Activated CD8-positive, alpha-beta memory T cell treated with anti-CD3 and anti-CD28 coated beads for 36 hours (primary cell): ENCODE data around the gene POFUT2. TPM values are rescaled to one million over a fixed set of nuclear protein-coding genes. Genes with fewer than 3 reads are reported as not detected.

Experiments used
- CTCF ChIA-PET: fragments of 350-600 bp; sonication (Branson Sonifier 250); formaldehyde crosslinking; loops from one replicate; lab custom pipeline; 2021; ENCODE audit warnings: antibody characterized with exemption; lab: Charles Lee
- POLR2A ChIA-PET: fragments of 350-600 bp; sonication (Branson Sonifier 250); formaldehyde crosslinking; loops from one replicate; lab custom pipeline; 2021; ENCODE audit warnings: antibody characterized with exemption; lab: Charles Lee
- total RNA-seq, 2 experiments: library from RNA; stranded (reverse); gene quantifications; one replicate each; pipeline ENCODE4 v1.2.3, GENCODE V29; 2021

POFUT2 gene
- total RNA-seq, 2 experiments from 2014 or later = 13.2 to 13.4 TPM

DNA sequence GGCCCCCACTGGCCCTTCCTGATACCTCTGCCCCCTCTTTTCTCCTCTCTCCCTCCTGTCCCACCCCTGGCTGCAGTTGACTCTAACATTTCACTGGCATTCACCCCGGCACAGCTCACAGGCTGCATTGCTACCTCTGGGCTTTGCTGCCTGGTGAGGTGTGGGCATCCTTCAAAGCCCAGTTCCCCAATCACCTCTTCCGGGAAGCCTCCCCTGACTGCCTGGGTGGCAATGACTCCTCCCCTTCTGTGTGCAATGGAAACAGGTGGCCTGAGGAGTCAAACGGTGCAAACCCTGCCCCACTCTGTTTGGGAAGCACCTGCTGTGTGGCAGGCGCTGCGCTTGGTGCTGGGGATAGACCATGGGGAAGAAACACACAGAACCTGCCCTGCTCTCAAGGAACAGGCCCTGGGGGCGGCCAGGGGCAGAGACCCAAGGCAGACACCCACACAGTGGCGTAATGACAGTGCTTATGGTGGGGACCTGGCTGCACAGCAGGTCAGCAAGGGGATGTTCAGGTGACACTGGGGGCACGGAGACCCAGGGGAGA lies 39.3 kb upstream of the POFUT2 start:
- ChIA-PET CTCF (no interaction called here), POLR2A (no interaction called here)

DNA sequence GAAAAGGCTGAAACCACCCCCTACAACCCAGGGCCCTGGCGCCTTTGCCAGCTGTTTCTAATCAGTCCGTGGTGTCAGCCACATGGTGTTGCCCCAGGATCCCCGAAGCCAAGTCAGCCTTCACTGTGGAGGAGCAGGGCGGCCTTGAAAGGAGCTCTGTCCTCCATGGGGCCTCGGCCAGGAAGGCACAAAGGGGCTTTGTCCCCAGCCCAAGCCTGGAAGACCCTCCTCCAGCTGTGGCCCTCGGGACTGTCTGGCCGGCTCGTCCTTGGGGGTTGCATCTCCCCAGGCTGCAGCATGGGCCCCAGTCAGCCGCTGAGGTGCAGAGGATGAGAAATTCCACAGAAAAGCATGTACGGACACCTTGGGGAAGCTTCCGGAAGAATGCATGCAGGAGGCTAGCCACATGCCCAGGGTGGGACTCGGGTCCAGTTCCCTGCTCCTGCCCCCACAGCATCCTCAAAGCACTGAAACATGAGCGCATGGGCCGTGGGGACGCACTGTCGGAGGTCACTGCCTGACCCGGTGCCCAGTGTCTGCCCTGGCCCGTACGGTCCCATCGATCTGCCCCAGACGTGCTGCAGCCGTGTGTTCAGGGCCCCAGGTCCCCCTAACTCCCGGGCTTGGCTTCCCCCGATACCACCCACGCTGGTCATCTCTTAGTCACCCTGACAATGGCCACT lies 38.6 kb upstream of the POFUT2 start:
- POLR2A ChIA-PET = no interaction called here
- CTCF ChIA-PET = no interaction called here

DNA sequence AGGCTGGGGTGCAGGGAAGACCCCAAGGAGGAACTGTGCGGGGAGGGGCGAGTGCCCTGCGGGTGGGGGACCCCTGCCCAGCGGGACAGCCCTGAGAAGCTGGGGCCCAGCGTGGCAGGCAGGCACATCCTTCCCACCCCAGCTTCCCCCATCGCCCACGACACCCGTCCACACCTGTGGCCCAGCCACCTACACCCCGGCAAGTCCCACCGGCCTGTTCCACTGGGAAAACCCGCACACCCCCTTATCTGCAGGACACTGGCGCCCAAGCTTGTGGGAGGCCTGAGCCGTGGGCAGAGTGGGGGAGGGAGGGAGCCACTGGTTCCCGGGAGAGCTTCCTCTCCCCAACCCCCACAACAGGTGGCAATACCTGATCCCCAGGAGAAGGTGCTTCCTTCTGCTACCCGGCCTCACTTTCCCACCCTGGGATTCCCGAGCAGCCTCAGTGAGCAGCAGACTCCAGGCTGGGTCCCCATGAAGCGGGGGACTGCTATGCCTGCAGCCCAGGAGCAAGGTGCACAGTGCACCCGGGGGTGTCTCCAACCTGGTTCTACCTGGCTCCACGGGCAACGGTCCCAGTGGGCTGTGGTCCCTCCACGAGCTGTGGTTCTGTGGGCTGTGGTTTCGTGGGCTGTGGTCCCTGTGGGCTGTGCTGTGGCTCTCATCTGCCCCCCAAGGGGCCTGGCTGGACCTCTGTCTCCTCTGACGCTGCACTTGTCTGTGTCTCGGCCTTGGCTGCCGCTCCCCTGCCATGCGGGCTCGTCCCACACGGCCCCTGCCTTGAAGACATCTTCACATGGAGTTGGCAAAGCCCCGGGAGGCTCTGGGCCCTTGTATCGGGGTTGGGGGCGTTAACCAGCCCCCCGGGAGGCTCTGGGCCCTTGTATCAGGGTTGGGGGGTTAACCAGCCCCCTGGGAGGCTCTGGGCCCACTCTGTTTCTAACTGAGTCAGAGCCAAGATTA lies 37.8 kb upstream of the POFUT2 start:
- ChIA-PET CTCF (no interaction called here), POLR2A (no interaction called here)

DNA sequence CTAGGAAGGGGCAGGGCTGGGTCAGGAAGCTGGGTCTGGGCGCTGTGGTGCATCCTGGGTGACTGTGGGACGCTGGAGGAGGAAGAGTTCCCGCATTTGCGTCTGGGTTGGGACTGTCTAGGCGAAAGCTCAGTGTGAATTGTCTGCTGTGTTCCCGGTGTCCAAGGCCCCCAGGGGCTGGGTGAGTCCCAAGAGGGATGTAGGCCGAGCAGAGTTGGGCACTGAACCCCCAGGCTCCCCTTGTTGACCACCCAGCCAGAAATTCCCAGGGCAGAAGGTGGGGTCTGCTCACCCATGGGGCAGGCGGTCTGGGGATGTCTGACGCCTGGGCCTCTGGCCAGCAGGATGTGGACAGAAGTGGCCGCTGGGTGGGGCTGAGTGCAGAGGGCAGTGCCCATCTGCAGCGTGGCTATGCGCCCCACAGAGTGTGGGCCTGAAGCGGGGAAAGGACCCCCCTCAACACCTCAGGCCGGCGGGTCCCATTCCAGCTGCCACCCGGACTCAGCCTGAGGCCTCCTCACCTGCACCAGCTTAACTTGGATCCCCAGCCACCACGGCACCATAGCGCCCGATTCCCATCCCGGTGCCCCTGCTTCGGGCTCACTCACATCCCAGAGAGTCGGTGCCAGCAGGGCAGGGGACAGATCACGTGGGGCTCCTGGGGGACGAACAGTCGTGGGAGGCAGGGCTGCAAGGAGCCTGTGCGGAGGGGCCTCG lies 37.0 kb upstream of the POFUT2 start:
- ChIA-PET POLR2A (no interaction called here), CTCF (no interaction called here)

DNA sequence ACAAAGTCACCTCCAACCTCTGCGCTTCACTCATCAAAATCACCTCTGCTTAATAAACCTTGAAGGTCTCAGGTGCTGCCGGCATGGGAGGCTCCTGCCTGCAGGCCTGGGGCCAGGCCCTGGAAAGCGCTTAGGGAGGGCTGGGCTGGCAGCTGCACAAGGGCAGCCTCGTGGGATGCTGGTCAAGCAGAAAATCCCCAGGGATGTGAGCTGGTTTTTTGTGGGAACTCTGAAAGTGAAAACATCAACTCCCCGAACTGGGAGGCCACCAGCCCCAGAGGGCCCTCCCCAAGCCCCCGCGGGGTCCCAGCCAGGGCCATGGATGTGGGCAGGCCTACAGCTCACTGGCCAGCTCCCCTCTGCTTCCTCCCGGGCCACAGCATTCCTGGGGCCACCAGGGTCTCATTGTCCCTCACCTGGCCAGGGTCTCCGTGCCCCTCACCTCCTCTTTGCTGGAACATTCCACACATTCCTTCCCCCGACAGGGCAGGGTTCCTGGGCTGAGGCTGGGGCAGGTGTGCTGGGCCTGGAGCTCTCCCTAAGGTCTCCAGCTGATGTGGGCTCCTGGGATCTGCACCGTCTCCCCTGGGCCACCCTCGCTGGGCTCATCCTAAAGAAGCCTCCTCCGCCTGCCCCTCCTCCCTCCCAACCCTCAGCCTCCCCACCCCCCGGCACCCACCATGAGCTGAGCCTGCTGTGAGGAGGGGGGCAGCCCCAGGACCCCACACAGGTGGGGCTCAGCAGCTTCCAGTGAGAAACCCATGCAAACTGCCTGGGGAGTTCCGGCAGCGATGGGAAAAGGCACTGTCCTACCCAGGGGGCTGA lies 36.0 kb upstream of the POFUT2 start:
- CTCF ChIA-PET = interaction anchor here (0.6 kb wide), 1 partner anchor 15 kb away, joined by 4 read pairs; no protein-coding TSS in a partner anchor

DNA sequence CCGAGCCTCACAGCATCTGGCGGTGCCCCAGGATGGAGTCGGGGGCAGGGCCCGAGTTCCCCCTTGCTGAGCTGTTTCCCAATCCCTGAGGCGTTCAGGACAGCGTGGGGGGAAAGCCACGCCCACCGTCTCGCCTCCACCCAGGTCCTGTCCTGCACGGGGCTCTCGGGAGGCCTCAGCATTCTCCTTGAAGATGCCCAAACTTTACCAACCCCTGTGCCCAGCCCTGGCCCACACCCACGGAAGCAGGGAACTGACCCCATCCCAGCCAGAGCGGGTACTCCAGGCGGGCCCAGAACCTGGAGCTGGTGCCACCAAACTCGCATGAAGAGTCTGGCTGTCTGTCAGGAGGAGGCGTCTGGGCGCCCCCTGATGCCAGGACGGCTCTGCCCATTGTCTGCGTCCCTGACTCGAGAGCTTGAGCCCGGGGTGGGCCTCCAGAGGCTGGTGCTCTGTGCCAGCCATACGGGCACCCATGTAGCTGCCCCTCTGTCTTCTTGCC lies 35.3 kb upstream of the POFUT2 start:
- ChIA-PET CTCF (interaction anchor here (0.6 kb wide), 2 partner anchors 14 to 503 kb away, joined by 3 to 4 read pairs; no protein-coding TSS in a partner anchor), POLR2A (no interaction called here)

More for the DNA sequence above, 36.0 kb upstream of the POFUT2 start:
- POLR2A ChIA-PET = no interaction called here

DNA sequence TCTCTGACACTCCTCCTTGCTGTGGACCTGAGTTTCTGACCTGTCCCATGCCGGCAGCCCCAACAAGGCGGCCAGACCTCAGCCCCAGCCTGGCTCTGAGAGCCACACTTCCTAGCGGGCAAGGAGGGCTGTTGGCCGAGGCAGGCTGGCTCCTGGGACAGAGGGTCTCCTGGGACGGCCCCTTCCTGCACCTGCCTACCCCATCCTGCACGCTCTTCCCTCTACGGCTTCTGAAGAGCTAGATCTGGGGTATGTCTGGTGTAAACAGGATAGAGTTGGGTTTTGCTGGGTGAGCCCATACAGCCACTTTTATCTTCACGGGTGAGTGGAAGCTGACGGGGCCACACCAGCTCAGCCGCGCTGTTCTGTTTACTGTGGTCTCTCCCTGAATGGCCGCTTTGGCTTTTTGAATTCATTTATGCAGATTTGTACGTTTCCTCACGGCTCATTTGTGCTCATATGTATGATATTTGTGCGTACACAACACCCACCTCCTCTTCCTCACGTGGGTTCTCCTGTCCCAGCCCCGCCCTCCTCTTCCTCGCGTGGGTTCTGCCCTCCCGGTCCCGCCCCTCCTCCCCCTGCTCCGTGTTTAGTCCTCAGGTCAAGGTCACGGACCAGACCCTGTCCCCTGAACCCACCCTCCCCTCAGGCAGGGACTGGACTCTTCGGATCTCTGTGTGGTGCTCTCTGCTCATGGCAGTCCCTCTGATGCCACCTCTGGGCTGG lies 34.7 kb upstream of the POFUT2 start:
- CTCF ChIA-PET = interaction anchor here (0.6 kb wide), 1 partner anchor 504 kb away, joined by 3 read pairs; no protein-coding TSS in a partner anchor
- POLR2A ChIA-PET = interaction anchor here (0.7 kb wide), 1 partner anchor 513 kb away, joined by 12 read pairs; no protein-coding TSS in a partner anchor

DNA sequence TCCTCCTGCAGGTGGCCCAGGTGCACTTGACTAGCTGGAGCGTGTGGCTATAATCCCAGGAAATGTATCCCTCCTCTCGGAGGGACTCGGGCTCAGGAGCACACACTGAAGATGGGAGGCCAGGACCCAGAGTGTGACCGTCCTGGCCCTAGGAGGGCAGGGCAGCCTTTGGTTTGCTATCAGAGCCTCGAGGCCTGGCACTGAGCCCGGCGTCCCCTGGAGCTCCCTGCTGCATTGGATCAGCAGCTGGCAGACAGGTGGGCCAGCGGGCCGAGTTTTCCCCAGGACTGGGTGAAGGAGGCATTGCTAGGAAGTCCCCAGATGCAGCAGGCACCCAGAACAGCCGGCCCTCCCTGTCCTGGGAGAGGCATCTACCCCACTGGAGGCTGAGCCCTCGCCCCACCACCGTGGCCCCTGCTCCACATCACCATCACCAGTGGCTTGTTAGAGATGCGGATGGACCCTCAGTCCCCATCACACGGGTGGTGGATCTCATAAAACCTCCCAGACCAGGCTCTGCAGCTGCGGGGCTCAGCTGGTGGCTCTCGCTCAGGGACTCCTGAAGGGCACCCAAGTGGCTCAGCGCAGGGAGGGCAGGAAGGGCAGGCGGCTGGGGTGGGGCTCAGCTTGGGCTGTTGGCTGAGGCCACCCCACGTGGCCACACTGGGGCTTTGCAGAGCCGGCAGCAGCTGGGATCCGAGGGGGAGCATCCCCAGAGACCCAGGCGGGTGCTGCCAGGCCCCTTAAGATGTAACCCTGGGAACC lies 32.7 kb upstream of the POFUT2 start:
- ChIA-PET CTCF (no interaction called here), POLR2A (no interaction called here)

DNA sequence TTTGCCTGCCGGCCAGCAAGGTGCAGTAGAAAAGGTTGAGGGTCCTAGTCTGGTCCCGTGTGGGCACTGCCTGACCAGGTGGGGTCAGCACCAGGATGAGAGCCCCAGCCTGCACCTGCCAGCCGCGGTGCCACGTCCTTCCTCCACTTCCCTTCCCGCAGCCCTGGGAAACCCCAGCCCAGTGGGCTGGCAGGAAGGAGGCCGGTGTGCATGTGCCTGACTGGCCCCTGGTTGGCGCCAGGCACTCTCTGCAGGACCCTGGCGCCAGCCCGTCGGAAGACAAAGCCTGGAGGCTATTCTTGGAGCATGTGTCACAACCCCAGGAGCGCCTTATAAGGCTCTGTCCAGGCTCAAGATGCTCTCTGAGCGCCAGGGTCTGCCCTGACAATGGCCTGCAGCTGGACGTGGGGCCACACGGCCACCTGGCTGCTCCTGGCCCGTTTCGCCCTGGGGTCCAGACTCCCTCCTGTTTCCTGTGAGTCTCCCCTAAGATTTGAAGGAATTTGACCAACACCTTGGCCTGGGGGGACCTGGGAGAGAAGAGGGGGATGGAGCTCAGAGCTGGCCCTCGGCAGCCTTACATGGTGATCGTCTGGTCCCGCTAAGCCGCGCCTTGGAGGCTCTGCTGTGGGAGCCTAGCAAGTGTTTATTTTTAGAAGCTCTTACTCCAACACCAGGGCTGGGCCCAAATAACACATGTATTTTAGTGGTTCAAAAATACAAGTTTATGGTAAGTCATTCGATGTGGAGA lies 31.9 kb upstream of the POFUT2 start:
- CTCF ChIA-PET = no interaction called here

DNA sequence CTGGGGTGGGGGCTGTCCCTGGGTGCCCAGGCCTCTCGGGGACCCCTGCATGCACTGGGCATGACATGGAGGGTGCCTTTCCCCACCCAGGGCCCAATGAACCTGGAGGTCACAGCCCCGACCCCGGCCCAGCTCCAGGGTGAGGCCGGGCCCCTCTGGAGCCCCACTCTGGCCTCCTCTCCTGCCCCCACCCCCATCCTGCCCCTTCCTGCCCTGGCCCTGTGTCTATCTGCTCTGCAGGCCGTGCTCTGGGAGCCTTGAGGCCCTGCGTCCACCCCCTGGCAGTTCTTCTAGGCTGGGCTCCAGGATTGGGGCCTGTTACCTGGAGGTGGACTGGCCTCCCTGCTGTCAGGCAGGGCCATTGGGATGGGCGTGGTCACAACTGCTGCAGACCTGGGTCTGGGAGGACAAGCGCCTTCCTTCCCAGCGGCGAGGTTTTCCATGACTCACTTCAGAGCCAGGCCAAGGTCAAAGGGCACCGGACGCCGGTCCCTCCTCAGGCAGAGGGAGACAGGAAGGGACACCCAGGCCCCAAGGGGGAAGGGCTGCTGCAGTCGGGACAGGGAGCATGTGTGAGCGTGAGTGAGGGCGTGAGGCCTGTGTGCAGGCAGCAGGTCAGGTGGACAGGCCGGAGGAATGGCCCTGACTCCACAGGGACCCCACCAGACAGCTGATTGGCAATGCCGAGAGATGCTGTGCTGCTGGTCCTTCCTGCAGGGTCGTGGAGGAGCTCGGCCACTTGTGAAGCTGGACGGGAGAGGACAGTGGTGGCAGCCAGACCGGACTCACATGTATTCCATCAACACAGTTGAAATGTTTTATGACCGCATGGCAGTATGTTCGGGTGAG lies 31.1 kb upstream of the POFUT2 start:
- ChIA-PET POLR2A (no interaction called here), CTCF (no interaction called here)

More for the DNA sequence above, 31.9 kb upstream of the POFUT2 start:
- POLR2A ChIA-PET = no interaction called here

DNA sequence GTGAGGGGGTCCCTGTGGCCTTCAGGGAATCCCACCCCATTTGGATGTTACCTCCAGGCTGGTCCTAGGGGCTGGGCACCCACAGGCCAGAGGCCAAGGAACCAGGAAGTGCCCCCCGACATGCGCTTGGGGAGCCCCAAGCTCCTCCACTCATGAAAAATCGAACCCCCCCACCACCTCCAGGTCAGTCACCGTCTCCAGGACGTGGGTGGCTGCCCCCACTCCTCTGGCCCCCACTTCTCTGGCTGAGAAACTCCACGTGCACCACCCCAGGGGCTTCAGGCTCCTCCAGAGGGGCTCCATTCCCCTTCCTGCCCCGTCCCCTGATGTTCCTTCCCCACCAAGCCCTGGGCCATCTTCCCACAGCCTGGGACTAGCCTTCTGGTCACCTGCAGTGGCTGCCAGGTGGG lies 30.5 kb upstream of the POFUT2 start:
- ChIA-PET POLR2A (no interaction called here), CTCF (no interaction called here)

DNA sequence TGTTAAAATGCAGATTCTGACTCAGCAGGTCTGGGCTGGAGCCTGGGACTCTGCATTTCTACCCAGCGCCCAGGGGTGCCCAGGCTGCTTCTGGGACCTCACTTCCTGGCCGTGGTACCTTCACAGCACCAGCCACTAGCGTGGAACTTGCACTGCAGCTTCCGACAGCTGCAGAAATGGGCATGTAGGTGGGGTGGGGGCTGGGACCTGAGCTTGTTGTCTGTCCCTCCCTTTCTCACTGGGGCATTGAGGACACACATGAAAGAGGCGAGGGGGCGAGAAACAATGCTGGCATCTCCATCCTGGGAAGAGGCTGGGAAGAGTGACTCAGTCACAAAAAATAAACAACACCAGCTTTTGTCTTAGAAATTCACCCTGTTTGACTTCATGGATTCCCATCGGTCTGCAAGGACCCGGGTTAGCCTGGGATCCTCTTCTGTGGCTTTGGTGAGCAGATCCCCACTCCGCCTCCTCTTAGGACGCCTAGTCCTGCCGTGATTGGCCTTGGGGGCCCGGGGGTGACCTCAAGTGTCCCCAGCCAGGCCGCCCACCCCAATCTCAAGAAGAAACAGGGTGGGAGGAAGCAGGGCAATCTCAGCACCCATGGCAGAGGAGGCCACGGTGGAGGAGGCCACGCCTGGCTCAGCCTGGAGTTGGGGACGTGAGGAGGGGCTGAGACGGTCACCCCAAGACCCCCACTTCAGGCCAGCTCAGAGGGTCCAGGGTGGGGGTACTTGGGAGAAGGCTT lies 29.9 kb upstream of the POFUT2 start:
- CTCF ChIA-PET = interaction anchor here (1.1 kb wide), 1 partner anchor 25 kb away, joined by 3 read pairs; no protein-coding TSS in a partner anchor
- POLR2A ChIA-PET = no interaction called here

DNA sequence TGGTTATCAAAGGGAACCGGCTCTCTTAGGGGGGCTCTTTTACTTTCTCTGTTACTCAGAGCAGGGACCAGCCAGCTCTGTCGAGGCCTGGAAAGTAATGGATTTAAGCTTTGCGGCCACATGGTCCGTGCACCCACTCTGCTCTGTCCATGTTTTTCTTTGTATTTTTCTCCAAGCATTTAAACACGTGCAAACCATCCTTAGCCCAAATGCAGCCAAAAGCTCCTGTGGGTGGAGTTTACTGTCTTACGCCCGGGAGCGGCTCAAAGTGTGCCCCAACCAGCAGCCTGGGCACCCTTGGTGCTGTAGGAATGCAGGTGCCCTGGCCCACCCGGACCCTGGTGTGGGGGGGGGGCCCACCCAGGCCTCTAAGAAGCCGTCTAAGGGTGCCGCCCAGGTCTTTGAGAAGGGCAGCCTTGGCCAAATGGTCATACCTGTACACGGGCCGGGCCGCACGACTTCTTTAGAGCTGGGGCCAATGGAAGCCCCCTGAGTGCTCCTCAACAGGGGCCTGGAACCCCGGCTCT lies 29.2 kb upstream of the POFUT2 start:
- ChIA-PET POLR2A (no interaction called here), CTCF (interaction anchor here (1.1 kb wide), 1 partner anchor 24 kb away, joined by 3 read pairs; no protein-coding TSS in a partner anchor)
